HG03571 (cell line): ENCODE measurements around the gene BCL2L13.

Source experiments
- ATAC-seq: cut with Tn5 transposase; IDR thresholded peaks from one replicate; pipeline ENCODE4 v1.9.1; 2021; ENCODE audit not compliant: unreplicated experiment

The BCL2L13 gene

DNA sequence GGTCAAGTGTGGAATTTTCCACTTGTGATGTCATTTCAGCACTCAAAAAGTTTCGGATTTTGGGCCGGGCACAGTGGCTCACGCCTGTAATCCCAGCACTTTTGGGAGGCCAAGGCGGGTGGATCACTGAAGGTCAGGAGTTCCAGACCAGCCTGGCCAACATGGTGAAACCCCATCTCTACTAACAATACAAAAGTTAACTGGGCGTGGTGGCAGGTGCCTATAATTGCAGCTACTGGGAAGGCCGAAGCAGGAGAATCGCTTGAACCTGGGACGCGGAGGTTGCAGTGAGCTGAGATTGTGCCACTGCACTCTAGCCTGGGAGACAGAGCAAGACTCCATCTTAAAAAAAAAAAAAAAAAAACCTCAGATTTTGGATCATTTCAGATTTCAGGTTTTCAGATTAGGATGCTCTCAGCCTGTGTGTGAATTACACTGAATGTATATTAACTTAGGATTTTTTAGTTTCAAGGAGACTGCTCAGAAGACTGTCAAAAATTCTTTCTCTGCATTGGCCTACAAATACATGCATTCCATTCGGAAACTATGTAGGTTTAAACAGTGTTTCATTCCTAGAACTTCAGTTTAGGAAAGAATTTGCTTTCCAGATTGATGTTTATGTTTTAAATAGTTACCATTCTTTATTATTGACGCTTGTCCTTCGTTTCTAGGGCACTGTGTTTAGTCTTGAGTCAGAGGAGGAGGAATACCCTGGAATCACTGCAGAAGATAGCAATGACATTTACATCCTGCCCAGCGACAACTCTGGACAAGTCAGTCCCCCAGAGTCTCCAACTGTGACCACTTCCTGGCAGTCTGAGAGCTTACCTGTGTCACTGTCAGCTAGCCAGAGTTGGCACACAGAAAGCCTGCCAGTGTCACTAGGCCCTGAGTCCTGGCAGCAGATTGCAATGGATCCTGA, 87.7 kb downstream of the BCL2L13 start:
- no peak for ATAC-seq

DNA sequence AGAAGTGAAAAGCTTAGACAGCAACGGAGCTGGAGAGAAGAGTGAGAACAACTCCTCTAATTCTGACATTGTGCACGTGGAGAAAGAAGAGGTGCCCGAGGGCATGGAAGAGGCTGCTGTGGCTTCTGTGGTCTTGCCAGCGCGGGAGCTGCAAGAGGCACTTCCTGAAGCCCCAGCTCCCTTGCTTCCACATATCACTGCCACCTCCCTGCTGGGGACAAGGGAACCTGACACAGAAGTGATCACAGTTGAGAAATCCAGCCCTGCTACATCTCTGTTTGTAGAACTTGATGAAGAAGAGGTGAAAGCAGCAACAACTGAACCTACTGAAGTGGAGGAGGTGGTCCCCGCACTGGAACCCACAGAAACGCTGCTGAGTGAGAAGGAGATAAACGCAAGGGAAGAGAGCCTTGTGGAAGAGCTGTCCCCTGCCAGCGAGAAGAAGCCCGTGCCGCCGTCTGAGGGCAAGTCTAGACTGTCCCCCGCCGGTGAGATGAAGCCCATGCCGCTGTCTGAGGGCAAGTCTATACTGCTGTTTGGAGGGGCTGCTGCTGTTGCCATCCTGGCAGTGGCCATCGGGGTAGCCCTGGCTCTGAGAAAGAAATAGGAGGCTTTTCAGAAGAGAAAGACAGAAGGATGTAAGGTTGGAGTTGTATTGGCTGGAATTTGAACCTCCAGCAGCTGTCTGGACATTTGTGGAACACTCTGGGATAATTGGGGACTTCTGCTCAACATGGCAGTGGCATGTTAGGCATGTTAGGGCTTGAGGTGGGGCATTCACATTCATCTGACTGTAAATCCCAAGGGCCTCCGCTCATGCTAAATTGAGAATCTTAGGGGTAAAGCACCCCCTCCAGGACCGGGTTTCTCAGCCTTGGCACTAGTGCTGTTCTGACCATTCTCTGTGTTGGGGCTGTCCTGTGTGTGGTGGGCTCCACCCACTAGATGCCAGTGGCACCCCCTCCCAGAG, 88.7 kb downstream of the BCL2L13 start:
- ATAC-seq, result no peak

DNA sequence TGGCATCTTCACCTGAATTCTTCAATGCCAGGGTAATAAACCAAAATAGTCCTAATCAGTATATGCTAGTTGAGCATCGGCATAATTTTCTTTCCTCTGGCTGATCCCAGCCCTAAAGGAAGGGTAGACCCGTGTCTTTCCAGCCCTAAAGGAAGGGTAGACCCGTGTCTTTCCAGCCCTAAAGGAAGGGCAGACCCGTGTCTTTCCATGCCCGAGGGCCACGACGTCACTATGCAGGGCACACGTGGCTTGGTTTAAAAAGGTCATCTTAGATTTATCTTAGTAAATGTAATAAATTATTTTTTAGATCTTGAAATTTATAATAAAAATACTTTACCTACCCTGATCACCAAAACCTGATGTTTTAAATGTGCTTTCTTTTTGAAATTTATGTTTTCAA, 90.2 kb downstream of the BCL2L13 start:
- no peak for ATAC-seq

DNA sequence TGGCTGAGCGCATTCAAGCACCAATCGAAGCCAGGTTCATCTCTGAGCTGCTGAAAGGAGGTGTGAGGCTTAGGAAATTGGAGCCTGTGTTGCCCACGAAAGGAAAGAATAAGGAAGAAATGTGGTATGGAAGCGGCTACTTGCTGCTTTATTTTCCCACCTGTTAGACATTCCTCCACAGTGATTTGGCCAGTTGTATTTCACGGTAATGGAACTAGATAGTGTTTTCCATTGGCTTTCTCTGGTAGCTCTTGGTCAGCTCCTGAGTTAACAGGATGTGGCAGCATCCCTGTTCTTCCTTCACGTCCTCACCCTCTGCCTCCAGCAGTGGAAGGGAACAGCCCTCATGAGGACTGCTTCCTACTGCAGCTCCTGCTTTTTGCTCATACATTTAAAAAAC, 91.0 kb downstream of the BCL2L13 start:
- no peak for ATAC-seq

DNA sequence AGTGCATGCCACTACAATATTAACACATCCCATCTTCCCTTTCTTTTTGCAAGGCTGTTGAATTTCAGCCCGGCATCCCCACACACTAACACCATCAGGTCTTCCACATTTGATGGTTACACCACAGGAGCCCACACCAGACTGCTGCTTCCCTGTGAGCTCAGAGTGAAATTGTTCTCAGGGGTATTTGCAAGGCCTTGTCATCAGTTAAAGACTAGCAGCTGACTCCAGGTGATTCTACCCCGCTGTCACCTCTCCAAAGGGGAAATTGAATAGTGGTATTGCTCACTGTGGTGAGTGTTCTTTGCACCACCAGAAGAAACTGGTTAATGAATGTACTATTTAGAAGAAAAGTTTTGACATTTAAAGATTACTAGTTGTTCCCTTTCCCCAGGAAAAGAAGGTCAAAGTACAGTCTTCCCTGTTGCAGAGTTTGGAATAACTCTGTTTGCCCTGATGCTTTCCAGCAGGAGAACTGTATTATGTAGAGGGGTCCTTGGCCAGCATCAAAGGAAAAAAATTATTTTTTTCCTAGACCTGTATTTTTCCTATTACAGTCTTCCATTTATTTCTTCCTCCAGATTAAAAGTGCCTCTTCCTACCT, 93.8 kb downstream of the BCL2L13 start:
- ATAC-seq, result no peak

DNA sequence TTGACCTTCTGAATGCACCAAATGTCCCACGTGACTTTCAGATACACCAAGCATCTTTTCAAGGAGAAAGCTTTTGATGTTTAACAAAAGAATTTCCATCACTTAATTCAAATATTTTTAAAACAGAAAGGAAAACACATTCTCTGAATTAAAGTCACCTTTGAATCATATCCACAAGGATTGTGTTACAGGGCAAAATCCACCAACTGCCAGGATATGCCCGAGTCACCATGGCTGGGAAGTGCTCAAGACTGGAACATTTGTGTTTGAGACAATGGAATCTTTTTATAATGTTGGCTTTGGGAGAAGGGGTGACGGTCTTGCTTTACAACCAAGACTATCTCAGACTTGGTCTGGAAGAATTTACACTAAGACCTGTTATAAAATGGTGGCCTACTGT, 94.9 kb downstream of the BCL2L13 start:
- ATAC-seq, result no peak

DNA sequence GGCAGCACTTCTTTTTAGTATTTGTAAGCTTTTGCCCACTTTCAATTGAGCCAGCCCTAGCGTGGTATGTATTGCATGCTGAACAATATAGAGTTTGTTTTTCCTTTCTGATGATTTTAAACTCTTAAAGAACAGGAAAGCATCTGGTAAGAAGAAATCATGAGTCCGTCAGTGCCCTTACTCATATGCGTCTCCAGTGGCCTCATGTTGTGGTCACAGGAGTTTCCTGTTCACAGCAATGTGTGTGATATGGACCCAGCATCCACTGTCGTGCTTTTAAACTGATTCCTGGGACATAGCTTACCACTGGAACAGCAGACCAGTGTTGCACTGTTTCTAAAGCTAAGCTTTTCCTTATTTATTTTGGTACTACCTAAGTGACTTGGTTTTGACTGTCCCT, 95.6 kb downstream of the BCL2L13 start:
- ATAC-seq, result no peak

DNA sequence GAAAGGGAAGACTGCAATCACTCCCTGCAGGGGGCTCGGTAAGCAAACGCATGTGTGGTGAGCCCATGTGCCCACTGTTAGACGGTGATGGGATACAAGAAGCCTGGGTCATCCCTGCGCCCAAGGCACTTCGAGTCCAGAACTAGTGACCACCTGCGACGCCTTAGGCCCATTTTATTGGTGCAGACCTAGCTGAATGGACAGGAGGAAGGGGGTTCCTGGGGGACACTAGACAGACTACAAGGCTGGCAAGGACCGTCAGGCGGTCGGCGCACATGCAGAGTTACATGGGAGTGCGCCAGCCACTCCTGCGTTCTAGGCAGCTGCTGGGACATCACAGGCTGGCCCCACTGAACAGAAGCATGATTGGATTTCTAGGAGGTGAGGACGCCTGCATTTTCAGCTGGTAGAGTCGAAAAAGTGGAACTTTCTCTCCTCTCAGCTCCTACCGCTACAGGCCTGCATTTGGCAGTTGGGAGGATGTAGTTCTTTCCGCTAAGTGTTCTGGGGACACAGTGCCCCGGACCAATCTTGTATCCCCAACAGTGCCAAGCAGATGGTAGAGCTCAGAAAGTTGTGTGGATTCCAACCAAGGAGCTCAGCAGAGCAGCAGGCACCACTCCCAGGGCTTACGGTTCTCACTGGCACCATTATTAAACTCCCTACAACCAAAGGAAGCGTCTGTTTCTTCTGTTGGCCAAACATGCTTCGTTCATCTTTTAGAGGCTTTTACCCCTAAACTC, 100.0 kb downstream of the BCL2L13 start:
- no peak for ATAC-seq

DNA sequence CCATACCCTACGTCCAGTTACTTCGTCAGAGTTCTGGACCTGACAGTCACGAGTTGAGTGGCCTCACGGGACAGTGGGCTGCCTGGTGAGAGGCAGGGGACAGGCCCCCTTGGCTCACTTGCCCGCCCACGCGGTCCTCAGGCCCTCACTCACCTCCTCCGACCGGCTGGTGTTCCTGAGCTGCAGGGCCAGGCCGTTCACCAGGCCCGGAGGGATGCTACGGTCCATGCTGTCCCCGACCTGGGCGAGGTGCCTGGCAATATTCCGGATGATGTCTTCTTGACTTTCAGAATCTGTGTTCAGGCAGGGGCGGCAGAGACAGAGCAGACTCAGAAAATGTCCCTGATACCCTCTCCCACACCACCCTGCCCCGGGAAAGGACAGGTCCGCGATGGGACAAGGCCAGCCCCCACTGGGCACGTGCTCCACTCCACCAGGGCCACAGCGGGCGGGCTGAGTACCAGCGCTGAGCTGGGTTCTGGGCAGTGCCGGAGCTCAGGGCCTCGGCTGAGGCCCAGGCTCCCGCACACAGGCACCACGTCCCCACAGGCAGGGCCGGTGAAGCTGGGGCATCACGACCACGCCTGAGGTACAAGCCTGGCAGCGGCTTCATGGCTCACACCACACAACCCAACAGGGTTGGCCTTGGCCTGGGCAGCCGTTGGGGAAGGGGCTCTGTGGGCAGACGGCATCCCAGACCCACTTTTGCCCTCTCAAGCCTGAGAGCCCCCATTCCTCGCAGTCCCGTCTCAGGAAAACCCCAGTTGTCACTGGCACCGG, 100.8 kb downstream of the BCL2L13 start:
- no peak for ATAC-seq

DNA sequence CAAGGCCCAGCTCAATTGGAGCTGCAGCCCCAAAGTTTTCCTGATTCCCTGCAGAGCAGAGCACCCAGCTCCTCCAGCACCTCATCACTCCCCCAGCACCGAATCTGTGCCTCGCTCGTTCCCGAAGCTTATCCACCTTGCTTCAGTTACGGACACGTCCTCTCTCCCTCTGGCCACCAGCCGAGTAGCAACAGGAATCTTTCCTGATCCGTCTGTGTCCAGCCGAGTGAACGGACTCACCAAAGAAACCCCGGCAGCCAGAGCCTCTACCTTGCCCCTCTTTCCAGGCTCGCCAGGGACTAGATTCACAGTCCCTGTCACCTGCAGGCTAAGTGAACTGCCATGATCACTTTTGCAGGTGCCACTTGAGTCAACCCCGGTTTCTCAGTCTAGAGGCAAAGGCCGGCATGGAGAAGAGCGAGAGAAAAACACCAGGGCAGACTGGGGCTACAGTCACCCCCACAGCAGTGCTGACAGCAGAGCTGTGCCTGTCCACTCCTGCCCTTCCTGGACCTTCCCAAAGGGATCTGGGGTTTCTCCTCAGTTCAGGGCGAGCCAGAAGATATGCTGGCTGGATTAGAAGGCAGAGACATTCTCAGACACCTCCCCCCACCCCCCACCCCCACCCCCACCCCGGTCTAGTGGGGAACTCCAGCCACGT, 103.4 kb downstream of the BCL2L13 start:
- no peak for ATAC-seq

DNA sequence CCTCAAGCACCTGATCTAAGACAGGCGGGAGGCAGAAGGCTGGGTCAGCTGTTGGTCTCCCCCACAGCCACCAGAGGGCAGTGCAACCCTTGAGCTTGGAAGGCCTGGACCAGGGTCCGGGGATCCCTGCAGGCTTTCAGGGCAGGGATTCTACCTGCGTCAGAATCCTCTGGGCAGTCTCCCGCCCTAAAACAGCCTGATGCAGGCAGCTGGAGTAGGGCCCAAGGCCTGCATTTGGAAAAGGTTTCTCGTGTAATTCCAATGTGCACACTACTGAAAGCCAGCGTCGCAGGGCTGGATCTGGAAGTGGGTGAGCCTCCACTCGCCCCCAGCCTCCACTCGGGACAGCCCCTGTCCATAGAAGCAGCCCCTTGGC, 104.0 kb downstream of the BCL2L13 start:
- no peak for ATAC-seq

DNA sequence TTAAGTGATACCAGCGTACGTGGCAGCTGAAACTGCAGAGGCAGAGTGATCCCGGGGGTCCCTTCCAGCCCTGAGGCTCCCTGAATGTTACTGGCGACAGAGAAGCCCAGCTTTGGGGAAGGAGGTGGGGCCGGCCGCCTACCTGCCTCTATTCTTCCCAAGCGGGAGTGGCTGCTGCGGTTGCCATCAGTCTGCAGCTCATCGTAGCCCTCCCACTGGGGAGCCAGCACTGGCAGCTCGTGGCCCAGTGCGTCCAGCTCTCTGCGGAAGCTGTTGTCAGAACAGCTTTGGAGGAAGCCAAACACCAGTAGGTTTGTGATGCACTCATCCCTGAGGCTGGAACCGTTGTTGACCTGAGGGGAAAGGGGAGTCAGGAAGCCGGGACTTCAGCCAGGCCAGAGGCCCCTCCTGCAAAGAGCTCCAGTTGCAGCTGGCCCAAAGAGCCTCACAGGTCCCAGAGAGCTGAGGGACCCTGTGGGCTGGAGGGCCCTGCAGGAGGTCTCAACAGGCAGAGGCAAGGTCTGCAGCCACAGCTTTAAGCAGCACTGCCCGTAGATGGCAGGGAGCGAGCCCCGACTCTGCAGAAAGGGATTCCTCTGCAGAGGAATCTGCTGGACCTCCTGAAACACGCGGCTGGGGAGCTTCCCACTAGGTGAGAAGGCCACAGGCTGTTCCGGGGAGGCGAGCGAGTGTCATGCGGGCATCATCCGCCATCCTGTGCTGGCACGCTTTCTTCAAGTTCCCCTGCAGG, 105.3 kb downstream of the BCL2L13 start:
- no peak for ATAC-seq

DNA sequence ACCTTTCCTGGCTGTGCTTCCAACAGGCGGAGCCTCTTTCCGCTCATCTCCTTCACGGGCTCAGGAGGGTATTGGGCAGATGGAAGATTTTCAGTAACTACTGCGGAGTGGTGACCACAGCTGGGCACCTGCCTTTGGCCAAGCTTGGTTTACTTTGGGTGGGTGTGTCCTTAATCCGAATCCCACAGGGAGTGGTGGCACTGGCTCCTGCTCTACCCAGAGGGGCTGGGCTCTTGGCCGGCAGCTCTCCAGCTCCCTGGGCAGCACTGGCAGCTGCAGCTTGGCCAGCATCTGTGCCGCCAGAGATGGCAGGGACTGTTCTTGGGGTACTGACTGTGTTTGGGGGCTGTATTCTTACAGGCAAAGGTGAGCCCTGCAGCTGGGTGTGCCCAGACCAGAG, 105.9 kb downstream of the BCL2L13 start:
- ATAC-seq, result no peak

DNA sequence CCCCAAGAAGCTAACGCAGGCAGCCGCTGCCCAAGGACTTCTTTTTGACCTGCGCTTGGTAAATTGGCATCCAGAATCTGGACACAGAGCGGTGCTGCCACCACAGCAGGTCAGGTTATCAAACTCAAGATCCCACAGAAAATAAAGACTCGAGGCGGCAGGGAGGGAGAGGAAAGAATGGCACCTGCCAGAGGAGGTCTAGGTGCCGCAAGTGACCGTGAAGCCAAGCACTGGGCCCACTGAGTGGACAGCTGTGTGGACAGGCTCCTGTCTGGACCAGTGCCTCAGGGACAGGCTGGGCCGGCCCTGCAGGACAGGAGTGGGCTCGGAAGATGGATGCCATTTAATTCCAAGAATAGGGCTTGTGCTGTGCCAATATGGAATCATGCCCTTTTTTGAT, 108.4 kb downstream of the BCL2L13 start:
- no peak for ATAC-seq

DNA sequence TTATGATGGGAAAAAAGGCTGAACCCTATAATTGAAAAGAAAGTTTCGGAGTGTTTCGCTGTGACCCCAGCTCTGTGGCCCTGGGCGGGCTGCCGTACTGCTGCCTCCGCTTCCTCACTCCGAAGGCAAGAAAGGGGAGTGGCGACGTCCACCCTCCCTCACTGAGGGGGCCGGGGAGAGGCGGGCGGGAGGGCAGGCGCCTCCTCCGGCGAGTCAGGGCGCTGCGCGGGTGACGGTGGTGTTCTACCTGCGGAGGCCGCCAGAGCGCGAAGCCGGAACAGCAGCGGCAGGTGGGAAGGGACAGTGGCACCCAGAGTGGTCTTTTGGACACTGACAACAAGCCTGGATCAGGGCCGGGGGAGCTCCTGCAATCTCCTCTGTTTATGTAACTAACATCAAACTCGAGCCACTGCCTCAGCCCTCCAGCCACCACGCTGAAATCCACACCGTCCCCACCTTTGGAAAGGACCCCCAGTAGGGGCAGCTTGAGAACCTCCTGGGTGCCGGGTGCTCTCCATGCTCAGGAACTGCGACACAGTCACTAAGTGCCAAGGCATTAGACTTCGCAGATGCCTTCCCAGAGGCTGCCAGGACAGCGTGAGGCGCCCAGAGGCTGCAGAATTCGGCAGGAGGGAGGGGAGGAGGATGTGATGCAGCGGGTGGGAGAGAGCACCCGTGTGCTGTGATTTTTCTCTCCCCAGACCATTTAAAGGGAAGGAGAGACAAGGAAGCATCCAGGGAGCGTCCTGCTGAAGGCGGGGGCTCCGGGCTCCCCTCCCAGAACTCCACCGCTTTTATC, 110.2 kb downstream of the BCL2L13 start:
- ATAC-seq, result no peak

DNA sequence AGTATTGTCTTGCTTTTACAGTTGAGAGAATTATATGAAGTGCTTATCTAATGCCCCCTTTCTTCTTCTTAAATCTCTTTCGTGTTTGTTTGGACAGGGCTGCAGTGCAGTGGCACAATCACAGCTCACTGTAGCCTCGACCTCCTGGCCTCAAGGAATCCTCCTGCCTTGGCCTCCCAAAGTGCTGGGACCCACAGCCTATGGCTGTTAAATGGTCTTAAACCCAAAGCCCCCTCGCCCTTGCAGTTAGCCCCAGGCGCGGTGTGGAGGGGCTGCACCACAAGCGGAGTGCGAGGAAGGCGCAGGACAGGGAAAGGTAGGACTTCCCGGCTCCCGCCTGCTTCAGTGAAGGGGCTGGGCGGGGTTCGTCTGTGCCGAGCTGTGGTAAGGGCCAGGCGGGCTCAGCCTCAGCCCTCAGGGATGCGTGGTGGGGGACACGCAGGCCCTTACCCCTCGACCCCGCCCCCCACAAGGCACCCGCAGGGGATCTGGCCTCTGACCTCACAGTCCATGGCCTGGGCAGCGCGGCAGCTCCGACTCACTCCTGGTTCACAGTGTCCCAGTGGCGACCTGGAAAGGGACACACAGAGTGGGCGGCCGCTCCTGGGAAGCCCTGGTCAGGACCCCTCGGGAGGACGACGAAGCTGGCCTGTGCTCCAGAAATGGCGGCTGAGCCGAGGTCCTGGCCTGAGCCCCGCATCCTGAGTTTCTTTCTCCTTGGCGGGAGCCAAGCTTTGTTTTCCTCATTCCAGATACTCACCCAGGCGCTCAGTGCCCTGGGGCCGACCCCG, 111.2 kb downstream of the BCL2L13 start:
- no peak for ATAC-seq

DNA sequence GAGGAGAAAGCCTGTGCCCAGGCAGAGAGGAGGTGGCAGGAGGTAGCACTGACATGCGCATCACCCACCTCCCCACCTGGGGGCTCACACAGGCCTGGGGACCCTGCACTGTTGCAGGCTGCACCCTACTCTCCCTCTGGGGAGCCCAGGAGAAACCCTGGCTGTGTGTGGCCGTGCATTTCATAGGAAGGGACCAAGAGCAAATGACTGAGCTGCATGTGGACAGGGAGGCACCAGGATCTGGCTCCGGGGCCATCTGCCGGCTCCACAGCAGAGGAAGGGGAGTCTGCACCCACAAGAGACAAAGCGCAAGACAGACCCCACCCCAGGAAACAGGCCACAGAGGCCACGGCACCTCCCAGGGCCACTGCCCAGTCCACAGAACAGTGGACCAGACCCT, 113.0 kb downstream of the BCL2L13 start:
- no peak for ATAC-seq
